Thyroid gland (tissue), 4 donors: ENCODE data around the gene PSME1.

Experiments
- POLR2A ChIP-seq, 2 donors: fragments of 450-650 bp; IDR thresholded peaks; one replicate each; pipeline ENCODE4 v1.6.1; 2017; ENCODE audit warnings: antibody characterized with exemption in 2 of 2, mild to moderate bottlenecking in 2 of 2, moderate library complexity in 1 of 2
- TF ChIP-seq, protein P1 (sequence below), 6 experiments: fragments of 200-600 bp in 3 of 6; fragments of 450-650 bp in 3 of 6; sonication (generic) in 3 of 6; IDR thresholded peaks; one replicate each; pipeline ENCODE4 v1.5.1; 2016 to 2019; ENCODE audit warnings: antibody characterized with exemption in 6 of 6, mild to moderate bottlenecking in 2 of 6, inconsistent platforms in 1 of 6, moderate library complexity in 1 of 6

DNA sequence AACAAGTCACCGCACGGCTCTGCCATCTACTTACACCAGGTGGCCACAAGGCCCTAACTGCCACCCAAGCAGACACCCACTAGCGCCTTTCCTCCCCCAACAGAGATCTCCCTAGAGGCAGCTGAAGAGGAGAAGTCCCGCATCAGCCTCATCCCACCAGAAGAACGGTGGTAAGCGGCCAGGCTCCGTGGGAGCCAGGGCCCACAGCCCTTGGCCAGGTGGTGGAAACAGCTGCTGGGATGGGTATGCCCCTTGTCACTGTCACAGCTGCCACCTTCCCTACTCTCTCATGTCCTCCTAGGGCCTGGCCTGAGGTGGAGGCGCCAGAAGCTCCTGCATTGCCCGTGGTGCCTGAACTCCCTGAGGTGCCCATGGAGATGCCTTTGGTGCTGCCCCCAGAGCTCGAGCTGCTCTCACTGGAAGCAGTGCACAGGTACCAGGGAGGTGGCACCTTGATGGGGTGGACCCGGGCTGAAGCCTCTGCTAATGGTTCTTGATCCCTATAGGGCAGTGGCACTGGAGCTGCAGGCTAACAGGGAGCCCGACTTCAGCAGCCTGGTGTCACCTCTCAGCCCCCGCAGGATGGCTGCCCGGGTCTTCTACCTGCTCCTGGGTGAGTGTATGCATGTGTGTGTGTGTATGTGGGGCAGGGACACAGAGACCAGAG, 43.4 kb downstream of the PSME1 start:
- TF ChIP-seq, protein P1, sequence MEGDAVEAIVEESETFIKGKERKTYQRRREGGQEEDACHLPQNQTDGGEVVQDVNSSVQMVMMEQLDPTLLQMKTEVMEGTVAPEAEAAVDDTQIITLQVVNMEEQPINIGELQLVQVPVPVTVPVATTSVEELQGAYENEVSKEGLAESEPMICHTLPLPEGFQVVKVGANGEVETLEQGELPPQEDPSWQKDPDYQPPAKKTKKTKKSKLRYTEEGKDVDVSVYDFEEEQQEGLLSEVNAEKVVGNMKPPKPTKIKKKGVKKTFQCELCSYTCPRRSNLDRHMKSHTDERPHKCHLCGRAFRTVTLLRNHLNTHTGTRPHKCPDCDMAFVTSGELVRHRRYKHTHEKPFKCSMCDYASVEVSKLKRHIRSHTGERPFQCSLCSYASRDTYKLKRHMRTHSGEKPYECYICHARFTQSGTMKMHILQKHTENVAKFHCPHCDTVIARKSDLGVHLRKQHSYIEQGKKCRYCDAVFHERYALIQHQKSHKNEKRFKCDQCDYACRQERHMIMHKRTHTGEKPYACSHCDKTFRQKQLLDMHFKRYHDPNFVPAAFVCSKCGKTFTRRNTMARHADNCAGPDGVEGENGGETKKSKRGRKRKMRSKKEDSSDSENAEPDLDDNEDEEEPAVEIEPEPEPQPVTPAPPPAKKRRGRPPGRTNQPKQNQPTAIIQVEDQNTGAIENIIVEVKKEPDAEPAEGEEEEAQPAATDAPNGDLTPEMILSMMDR (IDR thresholded peaks at IDR 0.05): no peak
- no peak for TF ChIP-seq POLR2A (IDR thresholded peaks at IDR 0.05)
